GM12891 (cell line): ENCODE data around the gene LRRC40.

ENCODE experiments used
- POLR2A ChIP-seq: IDR thresholded peaks from 2 replicates; pipeline ENCODE4 v1.6.1; 2011; ENCODE audit warnings: low read depth, low read length, control low read depth
- POLR2AphosphoS5 ChIP-seq: IDR thresholded peaks from 2 replicates; pipeline ENCODE4 v1.6.1; 2011; ENCODE audit warnings: low read depth, low read length, control low read depth
- SPI1 ChIP-seq: IDR thresholded peaks from 2 replicates; pipeline ENCODE4 v1.6.1; 2011; ENCODE audit warnings: low read depth, low read length, control low read depth
- TAF1 ChIP-seq: IDR thresholded peaks from 2 replicates; pipeline ENCODE4 v1.6.1; 2011; ENCODE audit warnings: low read depth, low read length, control low read depth

- TF ChIP-seq POLR2A (no peak), POLR2AphosphoS5 (no peak), TAF1 (no peak), SPI1 (no peak)
Observed at GRCh38 chr1:70134148-70134547, 71.2 kb downstream of the LRRC40 start.
